LoVo (cell line): ENCODE data around the gene KNOP1.
A peak's percentile ranks its signal among the peaks of the same experiment; 100 is the strongest.
"Not testable (repeated sequence)": the region's sequence is repeated elsewhere in the genome, so short reads cannot be mapped to it uniquely, and the experiment has no call there.

Experiments used
- DNase-seq: peaks from one replicate; pipeline ENCODE4 v3.0.0-alpha.2; 2016; ENCODE audit warnings: low spot score

The KNOP1 gene

GRCh38 chr16:19683453-19684236 lies 34.4 kb downstream of the KNOP1 start:
- no peak for DNase-seq

GRCh38 chr16:19681637-19682036 lies 36.4 kb downstream of the KNOP1 start:
- DNase-seq, result no peak

GRCh38 chr16:19680881-19681340 lies 37.1 kb downstream of the KNOP1 start:
- DNase-seq, result no peak

- DNase-seq, result not testable (repeated sequence)
Measured at GRCh38 chr16:19679281-19679680, 38.7 kb downstream of the KNOP1 start.

GRCh38 chr16:19678804-19679203 lies 39.2 kb downstream of the KNOP1 start:
- no peak for DNase-seq

- DNase-seq, result no peak
Measured at GRCh38 chr16:19677402-19677801, 40.6 kb downstream of the KNOP1 start.

- DNase-seq, result no peak
Measured at GRCh38 chr16:19674485-19674884, 43.5 kb downstream of the KNOP1 start.

- DNase-seq, result no peak
Measured at GRCh38 chr16:19672378-19672777, 45.6 kb downstream of the KNOP1 start.

GRCh38 chr16:19666477-19666876 lies 51.5 kb downstream of the KNOP1 start:
- DNase-seq, result no peak

GRCh38 chr16:19665313-19665712 lies 52.7 kb downstream of the KNOP1 start:
- not testable (repeated sequence) for DNase-seq

- no peak for DNase-seq
Measured at GRCh38 chr16:19664166-19664565, 53.9 kb downstream of the KNOP1 start.

- peak; percentile 33 for DNase-seq
Measured at GRCh38 chr16:19662351-19662750, 55.7 kb downstream of the KNOP1 start.

- no peak for DNase-seq
Measured at GRCh38 chr16:19660432-19660831, 57.6 kb downstream of the KNOP1 start.

- DNase-seq, result no peak
Measured at GRCh38 chr16:19659554-19659953, 58.5 kb downstream of the KNOP1 start.

- DNase-seq, result no peak
Measured at GRCh38 chr16:19657831-19658230, 60.2 kb downstream of the KNOP1 start.

- DNase-seq, result no peak
Measured at GRCh38 chr16:19655242-19655777, 62.7 kb downstream of the KNOP1 start.

- DNase-seq, result no peak
Measured at GRCh38 chr16:19654147-19654546, 63.9 kb downstream of the KNOP1 start.
